ENCODE data around the gene KIF26A.

GRCh38 chr14:104161602-104162367, 23.4 kb downstream of the KIF26A start:
- TF ChIP-seq POLR2A (IDR thresholded peaks at IDR 0.05) (no peak), CTCF (IDR thresholded peaks at IDR 0.05 in 8 of 11, conservative IDR thresholded peaks at IDR 0.05 in 3 of 11) (no peak)
